ENCODE measurements around the gene BACH2.

DNA sequence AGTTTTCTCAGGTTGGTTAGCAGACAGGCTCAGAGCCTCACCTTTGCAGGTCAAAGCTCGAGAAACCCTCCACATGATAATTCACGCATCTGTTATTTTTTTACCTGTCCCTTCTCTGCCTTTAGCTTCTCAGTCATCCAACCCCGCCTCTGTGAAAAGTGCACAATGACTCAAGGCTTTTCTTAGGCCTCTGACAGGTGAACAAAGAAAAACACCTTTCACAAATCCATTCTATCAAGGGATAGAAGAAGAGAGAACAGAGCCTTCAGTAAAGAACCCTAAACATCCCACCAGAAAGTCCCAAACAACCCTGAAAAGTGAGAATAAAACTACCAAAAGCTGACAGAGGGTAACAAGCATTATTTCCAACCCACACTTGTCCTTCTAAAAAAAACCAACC, 224.1 kb downstream of the BACH2 start:
- no peak for TF ChIP-seq RCOR1 (IDR thresholded peaks at IDR 0.05; ENCODE audit: low read length)
- TF ChIP-seq, protein P1, sequence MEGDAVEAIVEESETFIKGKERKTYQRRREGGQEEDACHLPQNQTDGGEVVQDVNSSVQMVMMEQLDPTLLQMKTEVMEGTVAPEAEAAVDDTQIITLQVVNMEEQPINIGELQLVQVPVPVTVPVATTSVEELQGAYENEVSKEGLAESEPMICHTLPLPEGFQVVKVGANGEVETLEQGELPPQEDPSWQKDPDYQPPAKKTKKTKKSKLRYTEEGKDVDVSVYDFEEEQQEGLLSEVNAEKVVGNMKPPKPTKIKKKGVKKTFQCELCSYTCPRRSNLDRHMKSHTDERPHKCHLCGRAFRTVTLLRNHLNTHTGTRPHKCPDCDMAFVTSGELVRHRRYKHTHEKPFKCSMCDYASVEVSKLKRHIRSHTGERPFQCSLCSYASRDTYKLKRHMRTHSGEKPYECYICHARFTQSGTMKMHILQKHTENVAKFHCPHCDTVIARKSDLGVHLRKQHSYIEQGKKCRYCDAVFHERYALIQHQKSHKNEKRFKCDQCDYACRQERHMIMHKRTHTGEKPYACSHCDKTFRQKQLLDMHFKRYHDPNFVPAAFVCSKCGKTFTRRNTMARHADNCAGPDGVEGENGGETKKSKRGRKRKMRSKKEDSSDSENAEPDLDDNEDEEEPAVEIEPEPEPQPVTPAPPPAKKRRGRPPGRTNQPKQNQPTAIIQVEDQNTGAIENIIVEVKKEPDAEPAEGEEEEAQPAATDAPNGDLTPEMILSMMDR (IDR thresholded peaks at IDR 0.05): no peak
- no peak for TF ChIP-seq USF2 (IDR thresholded peaks at IDR 0.05; ENCODE audit: borderline replicate concordance, low read depth, low read length)
- TF ChIP-seq EZH2phosphoT487 (IDR thresholded peaks at IDR 0.05; ENCODE audit: borderline replicate concordance, low read depth): no peak
- no peak for TF ChIP-seq YY1 (IDR thresholded peaks at IDR 0.05; ENCODE audit: low read depth)
- no peak for TF ChIP-seq RAD21 (IDR thresholded peaks at IDR 0.05; ENCODE audit: low read length)
- no peak for TF ChIP-seq TEAD4 (IDR thresholded peaks at IDR 0.05; ENCODE audit: borderline replicate concordance, insufficient read depth)
- no peak for TF ChIP-seq GABPA (IDR thresholded peaks at IDR 0.05; ENCODE audit: low read depth)
- no peak for TF ChIP-seq MXI1 (IDR thresholded peaks at IDR 0.05; ENCODE audit: low read depth, low read length)
- no peak for TF ChIP-seq SMC3 (IDR thresholded peaks at IDR 0.05; ENCODE audit: low read depth, low read length)
- TF ChIP-seq TCF12 (IDR thresholded peaks at IDR 0.05): no peak
- TF ChIP-seq REST (IDR thresholded peaks at IDR 0.05; ENCODE audit: low read depth, low read length): no peak
- TF ChIP-seq POLR2AphosphoS5 (IDR thresholded peaks at IDR 0.05; ENCODE audit: low read depth, low read length): no peak
- no peak for TF ChIP-seq EP300 (IDR thresholded peaks at IDR 0.05; ENCODE audit: borderline replicate concordance in 1 of 2, low read depth in 1 of 2, low read length in 1 of 2)

Measured in SK-N-SH (cell line).